BLaER1 (cell line): Measurements from ENCODE around the gene CNGB1.
"Not testable (repeated sequence)": the region's sequence is repeated elsewhere in the genome, so short reads cannot be mapped to it uniquely, and the experiment has no call there.

Source experiments
- H3K27ac ChIP-seq: shearing (Covaris generic); formaldehyde crosslinking; 2 replicates; pipeline ENCODE4 v1.8.1; 2022
- H3K27me3 ChIP-seq: shearing (Covaris generic); formaldehyde crosslinking; 2 replicates; pipeline ENCODE4 v1.8.1; 2022
- H3K36me3 ChIP-seq: shearing (Covaris generic); formaldehyde crosslinking; 2 replicates; pipeline ENCODE4 v1.8.1; 2022
- H3K4me1 ChIP-seq: shearing (Covaris generic); formaldehyde crosslinking; 2 replicates; pipeline ENCODE4 v1.8.1; 2022
- H3K4me2 ChIP-seq: shearing (Covaris generic); formaldehyde crosslinking; 2 replicates; pipeline ENCODE4 v1.8.1; 2022
- H3K4me3 ChIP-seq: shearing (Covaris generic); formaldehyde crosslinking; 2 replicates; pipeline ENCODE4 v1.8.1; 2022
- H3K9ac ChIP-seq: shearing (Covaris generic); formaldehyde crosslinking; 2 replicates; pipeline ENCODE4 v1.8.1; 2022
- H3K9me3 ChIP-seq: shearing (Covaris generic); formaldehyde crosslinking; 2 replicates; pipeline ENCODE4 v1.8.1; 2022
- H4K20me1 ChIP-seq: shearing (Covaris generic); formaldehyde crosslinking; 2 replicates; pipeline ENCODE4 v1.8.1; 2022
- Cebpa-rat ChIP-seq: shearing (Covaris generic); IDR thresholded peaks from 2 replicates; pipeline ENCODE4 v1.8.1; 2022

The CNGB1 gene

DNA sequence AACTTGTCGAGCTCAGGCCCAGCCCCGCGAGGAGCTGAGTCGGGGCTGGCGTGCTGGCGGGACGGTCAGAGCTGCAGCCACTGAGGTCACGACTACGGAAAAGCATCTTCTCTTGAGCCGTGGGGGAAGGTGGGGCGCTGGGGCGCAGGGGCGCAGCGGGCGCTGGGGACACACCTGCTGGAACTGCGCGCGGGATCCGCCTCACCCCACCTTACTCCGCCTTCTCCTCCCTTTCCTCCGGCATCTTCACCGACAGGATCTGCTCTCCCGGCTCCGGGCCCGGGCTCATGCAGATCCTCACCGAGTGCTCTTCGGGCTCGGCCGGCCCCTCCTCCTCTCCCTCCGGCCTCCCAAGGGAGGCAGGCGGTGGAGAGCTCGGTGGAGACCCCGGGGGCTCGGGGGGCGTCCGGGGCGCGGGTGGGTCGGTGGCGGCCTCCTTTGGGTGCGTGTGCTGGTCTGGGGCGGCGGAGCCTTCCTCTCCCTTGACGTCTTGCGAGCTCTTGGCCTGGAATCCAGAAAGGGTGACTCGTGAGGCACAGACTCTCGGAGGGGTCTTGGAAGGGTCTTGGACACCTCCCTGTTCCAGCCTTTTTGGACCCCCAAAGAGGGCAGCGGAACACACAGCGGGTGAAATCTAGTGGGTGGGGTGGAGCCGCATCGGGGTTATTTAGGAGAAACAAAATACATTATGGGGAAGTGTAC is 86.8 kb downstream of the CNGB1 start:
- Histone ChIP-seq H3K27ac (no peak overlapping the region), H3K4me3 (no peak overlapping the region), H3K9ac (no peak overlapping the region), H3K27me3 (no peaks in the 10 kb centered on the region), H4K20me1 (no peaks in the 10 kb centered on the region), H3K36me3 (no peaks in the 10 kb centered on the region), H3K4me1 (no peaks in the 10 kb centered on the region), H3K4me2 (no peak overlapping the region), H3K9me3 (no peaks in the 10 kb centered on the region)
- TF ChIP-seq Cebpa-rat = no peak

DNA sequence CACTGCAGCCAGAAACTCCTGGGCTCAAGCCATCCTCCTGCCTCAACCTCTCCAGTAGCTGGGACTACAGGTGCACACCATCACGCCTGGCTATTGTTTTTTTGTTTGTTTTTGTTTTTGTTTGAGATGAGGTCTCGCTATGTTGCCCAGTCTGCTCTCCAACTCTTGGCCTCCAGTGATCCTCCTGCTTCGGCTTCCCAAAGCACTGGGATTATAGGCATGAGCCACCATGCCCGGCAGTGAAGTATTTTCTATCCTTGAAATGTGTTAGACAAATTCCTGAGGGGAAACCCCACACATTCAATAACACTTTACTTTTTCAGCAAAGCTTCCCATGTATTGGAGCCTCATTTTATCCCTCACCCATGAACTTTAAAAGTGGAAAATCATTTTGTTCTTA is 87.4 kb downstream of the CNGB1 start:
- H3K4me3 ChIP-seq = no peak overlapping the region
- H3K9ac ChIP-seq = no peak overlapping the region
- TF ChIP-seq Cebpa-rat = no peak
- no peak overlapping the region for H3K27ac ChIP-seq
- no peaks in the 10 kb centered on the region for H3K9me3 ChIP-seq
- no peak overlapping the region for H3K4me2 ChIP-seq
- no peaks in the 10 kb centered on the region for H4K20me1 ChIP-seq
- no peaks in the 10 kb centered on the region for H3K36me3 ChIP-seq
- no peaks in the 10 kb centered on the region for H3K27me3 ChIP-seq
- H3K4me1 ChIP-seq = no peaks in the 10 kb centered on the region

DNA sequence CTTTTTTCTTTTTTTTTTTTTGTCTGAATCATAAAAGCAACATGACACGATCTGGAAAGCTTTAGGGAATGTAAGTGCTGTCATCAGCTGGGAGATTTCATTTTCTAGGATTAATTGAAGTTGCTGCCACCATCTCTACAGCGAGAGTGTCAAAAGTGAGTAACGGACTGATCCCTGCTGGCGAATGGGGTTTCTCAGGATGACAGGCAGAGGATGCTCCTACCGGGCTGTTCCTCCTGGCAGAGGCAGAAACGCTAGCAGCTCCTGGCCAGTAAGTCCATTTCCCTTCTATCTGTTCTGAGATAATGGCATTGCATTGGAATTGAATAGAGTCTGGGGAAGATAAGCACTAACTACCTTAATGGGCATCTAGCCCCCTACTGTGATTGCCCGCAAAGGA is 88.1 kb downstream of the CNGB1 start:
- no peak overlapping the region for H3K4me2 ChIP-seq

DNA sequence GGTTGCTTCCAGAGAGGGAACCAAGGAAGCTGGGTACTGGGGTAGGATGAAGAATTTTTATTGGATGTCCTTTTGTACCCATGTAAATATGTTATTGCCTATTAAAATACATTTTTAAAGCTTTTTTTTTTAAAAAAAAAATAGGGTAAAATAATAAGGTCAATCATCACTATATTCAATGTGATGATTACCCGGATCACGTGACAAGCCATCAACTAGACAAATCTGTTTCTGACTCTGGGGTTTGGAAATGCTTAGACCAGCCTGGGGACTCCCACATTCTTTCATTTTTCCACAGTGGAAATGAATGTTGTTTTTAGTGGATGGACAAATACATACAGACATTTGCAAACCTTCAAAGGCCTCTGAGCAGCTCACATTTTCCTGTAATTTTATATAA is 88.7 kb downstream of the CNGB1 start:
- Histone ChIP-seq H3K9me3 (no peaks in the 10 kb centered on the region), H3K4me3 (no peak overlapping the region), H3K36me3 (no peaks in the 10 kb centered on the region), H3K27me3 (no peaks in the 10 kb centered on the region), H3K9ac (no peak overlapping the region), H3K27ac (no peak overlapping the region), H3K4me1 (no peaks in the 10 kb centered on the region), H3K4me2 (no peak overlapping the region), H4K20me1 (no peaks in the 10 kb centered on the region)
- TF ChIP-seq Cebpa-rat = no peak

More for the DNA sequence above, 88.1 kb downstream of the CNGB1 start:
- no peak for TF ChIP-seq Cebpa-rat
- H3K9me3 ChIP-seq = no peaks in the 10 kb centered on the region
- no peaks in the 10 kb centered on the region for H4K20me1 ChIP-seq
- no peak overlapping the region for H3K9ac ChIP-seq
- H3K27ac ChIP-seq = no peak overlapping the region
- H3K4me1 ChIP-seq = no peaks in the 10 kb centered on the region
- no peaks in the 10 kb centered on the region for H3K27me3 ChIP-seq
- no peak overlapping the region for H3K4me3 ChIP-seq
- H3K36me3 ChIP-seq = no peaks in the 10 kb centered on the region

DNA sequence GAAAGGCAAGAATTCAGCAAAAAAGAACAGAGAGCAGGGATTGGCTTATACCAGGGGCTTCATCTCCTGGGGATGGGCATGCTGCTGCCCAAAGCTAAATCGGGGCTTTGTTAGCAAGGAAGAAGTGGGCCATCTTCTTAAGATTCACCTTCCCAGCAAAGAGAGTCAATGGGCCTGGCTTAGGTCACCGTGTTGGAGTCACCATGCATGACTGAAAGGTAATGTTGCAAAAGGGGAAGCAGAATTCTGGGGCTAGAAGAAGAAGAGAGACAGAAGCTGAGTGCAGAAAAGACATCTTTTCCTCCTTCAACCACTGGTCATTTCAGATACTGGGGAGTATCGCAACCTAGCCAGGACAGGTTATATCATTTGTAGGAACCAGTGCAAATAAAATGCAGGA is 92.3 kb downstream of the CNGB1 start:
- Histone ChIP-seq H3K9me3 (no peaks in the 10 kb centered on the region), H3K36me3 (no peaks in the 10 kb centered on the region)
- no peak for TF ChIP-seq Cebpa-rat

DNA sequence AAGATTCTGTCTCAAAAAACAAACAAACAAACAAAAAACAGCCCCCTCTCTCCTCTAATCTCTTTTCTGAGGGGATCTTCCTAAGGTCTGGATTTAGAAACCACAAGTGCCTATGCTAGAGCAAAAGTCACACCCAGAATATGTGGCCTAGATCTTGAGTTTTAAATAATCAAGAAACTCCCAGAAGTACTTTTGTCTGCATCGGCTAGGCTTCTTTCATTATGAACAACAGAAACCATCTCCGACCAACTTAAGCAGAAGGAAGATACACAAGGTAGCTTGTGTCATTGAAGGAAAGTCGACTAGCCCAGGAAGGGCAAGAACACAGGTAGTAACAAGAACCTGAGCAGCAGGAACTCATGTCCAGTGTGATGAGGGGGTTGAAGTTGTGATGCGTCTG is 94.7 kb downstream of the CNGB1 start:
- Histone ChIP-seq H3K4me1 (no peaks in the 10 kb centered on the region), H3K9ac (no peak overlapping the region), H3K4me2 (no peak overlapping the region), H3K4me3 (no peak overlapping the region), H4K20me1 (no peaks in the 10 kb centered on the region), H3K27ac (no peak overlapping the region), H3K27me3 (no peaks in the 10 kb centered on the region), H3K9me3 (no peaks in the 10 kb centered on the region), H3K36me3 (no peaks in the 10 kb centered on the region)
- TF ChIP-seq Cebpa-rat = no peak

More for the DNA sequence above, 92.3 kb downstream of the CNGB1 start:
- H3K9ac ChIP-seq = no peak overlapping the region
- H3K4me3 ChIP-seq = no peak overlapping the region
- H3K27ac ChIP-seq = no peak overlapping the region
- H3K4me2 ChIP-seq = no peak overlapping the region
- no peaks in the 10 kb centered on the region for H3K4me1 ChIP-seq
- H3K27me3 ChIP-seq = no peaks in the 10 kb centered on the region
- H4K20me1 ChIP-seq = no peaks in the 10 kb centered on the region

DNA sequence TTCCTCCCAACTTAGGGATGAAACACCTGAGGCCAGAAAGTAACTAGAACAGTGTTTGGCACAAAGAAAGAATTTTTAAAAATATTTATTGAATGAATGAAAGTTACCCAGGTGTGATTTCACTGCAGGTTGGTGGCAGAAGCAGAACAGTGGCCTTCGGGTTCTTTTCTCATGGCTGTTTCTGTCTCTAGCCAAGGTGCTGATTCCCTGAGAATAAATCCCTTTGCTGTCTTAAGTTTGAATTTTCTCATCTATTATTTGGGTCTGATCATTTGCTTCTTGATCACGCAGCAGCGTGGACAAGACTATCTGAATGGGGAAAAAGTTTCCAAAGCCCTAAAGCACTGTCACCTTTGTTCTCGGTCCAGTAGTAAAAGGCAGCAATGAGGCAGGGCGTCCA is 95.6 kb downstream of the CNGB1 start:
- Histone ChIP-seq H3K27ac (no peak overlapping the region), H3K9ac (no peak overlapping the region), H3K4me3 (no peak overlapping the region), H4K20me1 (no peaks in the 10 kb centered on the region), H3K36me3 (no peaks in the 10 kb centered on the region), H3K4me2 (no peak overlapping the region), H3K9me3 (no peaks in the 10 kb centered on the region), H3K27me3 (no peaks in the 10 kb centered on the region), H3K4me1 (no peaks in the 10 kb centered on the region)
- TF ChIP-seq Cebpa-rat = no peak

DNA sequence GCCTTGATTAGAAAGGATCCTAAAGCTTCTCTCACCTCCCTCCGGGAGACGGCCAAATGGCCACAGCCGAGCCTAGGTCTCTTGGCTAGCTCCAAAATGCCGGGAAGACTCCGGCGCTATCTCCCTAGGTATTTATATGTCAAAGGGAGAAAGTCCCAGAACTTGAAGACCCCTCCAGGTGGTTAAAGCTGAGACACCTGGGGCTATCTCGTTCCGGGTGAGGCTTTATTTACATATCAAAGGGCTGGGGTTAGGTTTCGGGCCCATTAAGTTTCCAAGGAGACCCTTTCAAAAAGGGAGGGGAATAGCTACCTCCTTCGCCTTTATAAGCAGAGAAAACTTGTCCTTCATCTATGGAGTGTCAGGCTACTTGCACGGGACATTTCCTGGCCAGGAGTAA is 97.7 kb downstream of the CNGB1 start:
- H3K4me3 ChIP-seq = no peak overlapping the region
- no peaks in the 10 kb centered on the region for H3K4me1 ChIP-seq
- H3K4me2 ChIP-seq = no peak overlapping the region
- TF ChIP-seq Cebpa-rat = no peak
- no peaks in the 10 kb centered on the region for H3K9me3 ChIP-seq
- H3K27me3 ChIP-seq = no peaks in the 10 kb centered on the region
- H3K9ac ChIP-seq = no peak overlapping the region
- H4K20me1 ChIP-seq = no peaks in the 10 kb centered on the region
- no peak overlapping the region for H3K27ac ChIP-seq
- no peaks in the 10 kb centered on the region for H3K36me3 ChIP-seq

DNA sequence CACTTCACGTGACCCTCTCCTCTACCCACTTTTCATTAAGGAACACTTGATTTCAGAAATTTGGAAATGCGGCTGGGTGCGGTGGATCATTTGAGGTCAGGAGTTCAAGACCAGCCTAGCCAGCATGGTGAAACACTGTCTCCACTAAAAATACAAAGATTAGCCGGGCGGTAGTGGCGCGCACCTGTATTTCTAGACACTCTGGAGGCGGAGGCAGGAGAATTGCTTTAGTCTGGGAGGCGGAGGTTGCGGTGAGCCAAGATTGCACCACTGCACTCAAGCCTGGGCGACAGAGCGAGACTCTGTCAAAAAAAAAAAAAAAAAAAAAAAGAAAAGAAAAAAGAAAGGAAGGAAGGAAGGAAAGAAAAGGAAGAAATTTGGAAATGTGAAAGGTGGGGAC is 98.2 kb downstream of the CNGB1 start:
- not testable (repeated sequence) for H3K27me3 ChIP-seq, H3K9me3 ChIP-seq, H3K36me3 ChIP-seq, H3K4me3 ChIP-seq, H4K20me1 ChIP-seq, H3K4me2 ChIP-seq, H3K27ac ChIP-seq, H3K9ac ChIP-seq, H3K4me1 ChIP-seq

DNA sequence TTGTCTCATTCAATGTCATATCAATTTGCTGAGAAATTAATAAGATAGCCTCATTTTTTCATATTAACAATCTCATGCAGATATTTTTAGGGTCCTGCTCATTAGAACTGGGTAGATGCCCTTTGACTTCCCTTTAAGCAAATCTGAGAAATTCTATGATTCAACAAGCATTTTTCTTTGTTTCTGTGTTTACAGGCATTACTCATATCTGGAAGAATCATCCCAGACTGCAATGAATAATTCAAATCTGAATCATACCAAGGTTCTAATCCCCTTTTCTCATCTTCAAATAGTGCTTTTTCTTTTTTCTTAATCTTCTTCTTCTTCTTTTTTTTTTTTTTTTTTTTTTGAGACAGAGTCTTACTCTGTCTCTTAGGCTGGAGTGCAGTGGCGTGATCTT is 99.5 kb downstream of the CNGB1 start:
- Histone ChIP-seq H3K4me3 (no peak overlapping the region), H3K9me3 (no peaks in the 10 kb centered on the region), H4K20me1 (no peaks in the 10 kb centered on the region), H3K36me3 (no peaks in the 10 kb centered on the region), H3K27me3 (no peaks in the 10 kb centered on the region), H3K27ac (no peak overlapping the region), H3K9ac (no peak overlapping the region), H3K4me1 (no peaks in the 10 kb centered on the region), H3K4me2 (no peak overlapping the region)
- no peak for TF ChIP-seq Cebpa-rat
